HG02885 (cell line): ENCODE measurements around the gene COL6A6.

Source experiments
- ATAC-seq: cut with Tn5 transposase; IDR thresholded peaks from one replicate; pipeline ENCODE4 v1.9.1; 2021; ENCODE audit warnings: mild to moderate bottlenecking; ENCODE audit not compliant: unreplicated experiment, poor library complexity

COL6A6 gene

GRCh38 chr3:130516645-130517512, at the start of gene COL6A6:
Gene COL6A6, plus strand, starts transcription at chr3:130517177. Its CDS starts 43,188 bp downstream, at chr3:130560365.
- ATAC-seq: no peak

GRCh38 chr3:130468311-130468710, 48.7 kb upstream of the COL6A6 start:
- ATAC-seq: no peak

GRCh38 chr3:130470126-130470525, 46.9 kb upstream of the COL6A6 start:
- no peak for ATAC-seq

GRCh38 chr3:130473416-130473815, 43.6 kb upstream of the COL6A6 start:
- ATAC-seq: no peak

GRCh38 chr3:130480736-130481135, 36.2 kb upstream of the COL6A6 start:
- ATAC-seq: no peak

- no peak for ATAC-seq
Observed at GRCh38 chr3:130488288-130488687, 28.7 kb upstream of the COL6A6 start.

GRCh38 chr3:130488769-130489450, 28.1 kb upstream of the COL6A6 start:
- ATAC-seq: no peak

- no peak for ATAC-seq
Observed at GRCh38 chr3:130490241-130490640, 26.7 kb upstream of the COL6A6 start.

GRCh38 chr3:130491431-130491830, 25.5 kb upstream of the COL6A6 start:
- ATAC-seq: no peak

- ATAC-seq: no peak
Observed at GRCh38 chr3:130504701-130505100, 12.3 kb upstream of the COL6A6 start.

- ATAC-seq: no peak
Observed at GRCh38 chr3:130506031-130506430, 10.9 kb upstream of the COL6A6 start.

- ATAC-seq: no peak
Observed at GRCh38 chr3:130507746-130508145, 9.2 kb upstream of the COL6A6 start.

GRCh38 chr3:130509008-130509407, 8.0 kb upstream of the COL6A6 start:
- no peak for ATAC-seq

- ATAC-seq: no peak
Observed at GRCh38 chr3:130514681-130515080, 2.3 kb upstream of the COL6A6 start.

GRCh38 chr3:130515755-130516154, 1.2 kb upstream of the COL6A6 start:
- ATAC-seq: no peak

- no peak for ATAC-seq
Observed at GRCh38 chr3:130517602-130518001, 625 bp downstream of the COL6A6 start.

- ATAC-seq: no peak
Observed at GRCh38 chr3:130519754-130520153, 2.8 kb downstream of the COL6A6 start.

GRCh38 chr3:130522399-130522798, 5.4 kb downstream of the COL6A6 start:
- no peak for ATAC-seq

GRCh38 chr3:130527426-130527825, 10.4 kb downstream of the COL6A6 start:
- no peak for ATAC-seq

GRCh38 chr3:130528120-130528519, 11.1 kb downstream of the COL6A6 start:
- ATAC-seq: no peak

- ATAC-seq: no peak
Observed at GRCh38 chr3:130529486-130530215, 12.7 kb downstream of the COL6A6 start.
